ENCODE data around the gene SEC23IP.
"Not testable (repeated sequence)": the region's sequence is repeated elsewhere in the genome, so short reads cannot be mapped to it uniquely, and the experiment has no call there.

Gene SEC23IP

DNA sequence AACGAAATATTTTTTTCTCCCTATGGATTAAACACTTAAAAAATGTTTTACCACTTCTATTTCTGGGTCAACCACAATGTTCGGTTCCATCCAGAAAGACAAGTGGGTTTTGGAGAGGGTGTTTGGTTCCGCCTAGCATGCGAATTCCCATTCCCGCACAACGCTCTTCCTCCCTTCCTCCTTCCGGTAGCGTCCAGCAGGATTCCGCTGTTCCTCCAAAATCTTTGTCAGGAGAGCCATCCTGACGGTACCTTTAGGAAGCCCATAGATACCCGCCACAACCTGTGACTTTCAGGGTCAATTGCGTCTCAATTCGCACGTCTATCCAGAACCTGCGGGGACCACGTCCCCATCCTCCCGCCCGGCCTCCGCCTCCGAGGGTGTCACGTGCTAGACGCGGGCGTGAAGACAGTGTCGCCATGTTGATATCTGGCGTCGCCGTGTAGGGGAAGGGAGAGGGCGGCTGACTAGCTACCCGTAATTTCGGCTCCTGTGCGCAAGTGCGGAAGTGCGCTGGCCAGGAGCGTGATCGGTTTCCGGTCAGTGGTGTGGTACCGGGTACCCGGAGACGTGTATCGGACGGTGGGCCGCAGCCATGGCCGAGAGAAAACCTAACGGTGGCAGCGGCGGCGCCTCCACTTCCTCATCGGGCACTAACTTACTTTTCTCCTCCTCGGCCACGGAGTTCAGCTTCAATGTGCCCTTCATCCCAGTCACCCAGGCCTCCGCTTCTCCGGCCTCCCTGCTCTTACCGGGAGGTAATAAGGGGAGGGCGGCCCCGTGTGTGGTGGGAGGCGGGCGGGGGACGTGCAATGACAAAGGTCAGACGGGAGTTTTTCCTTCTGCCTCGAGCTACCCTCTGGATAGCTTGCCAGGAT lies at the start of gene SEC23IP:
SEC23IP (plus strand) TSS at position 543 of the 878 bp plus-strand sequence; CDS start at position 596, 53 bp downstream.
- peak; percentile 92 for DNase-seq

DNA sequence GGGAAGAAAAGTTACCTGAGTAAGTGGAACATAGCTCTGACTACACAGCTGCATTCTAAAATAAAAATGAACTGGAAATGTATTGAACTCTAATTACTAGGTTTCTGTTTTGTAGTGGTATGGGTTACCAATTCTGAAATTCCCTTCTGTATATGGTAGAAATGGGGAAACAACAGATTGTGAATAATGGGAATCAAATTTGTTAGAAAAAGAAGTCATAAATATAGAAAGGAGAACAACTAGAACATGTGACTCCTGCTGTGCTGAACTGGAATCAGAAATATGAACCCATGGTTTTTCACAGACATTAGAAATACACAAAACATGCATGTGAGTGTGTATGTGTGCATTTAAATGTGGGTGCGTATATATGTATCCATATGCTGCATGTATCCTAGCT lies 46.9 kb upstream of the SEC23IP start:
- no peak for DNase-seq

DNA sequence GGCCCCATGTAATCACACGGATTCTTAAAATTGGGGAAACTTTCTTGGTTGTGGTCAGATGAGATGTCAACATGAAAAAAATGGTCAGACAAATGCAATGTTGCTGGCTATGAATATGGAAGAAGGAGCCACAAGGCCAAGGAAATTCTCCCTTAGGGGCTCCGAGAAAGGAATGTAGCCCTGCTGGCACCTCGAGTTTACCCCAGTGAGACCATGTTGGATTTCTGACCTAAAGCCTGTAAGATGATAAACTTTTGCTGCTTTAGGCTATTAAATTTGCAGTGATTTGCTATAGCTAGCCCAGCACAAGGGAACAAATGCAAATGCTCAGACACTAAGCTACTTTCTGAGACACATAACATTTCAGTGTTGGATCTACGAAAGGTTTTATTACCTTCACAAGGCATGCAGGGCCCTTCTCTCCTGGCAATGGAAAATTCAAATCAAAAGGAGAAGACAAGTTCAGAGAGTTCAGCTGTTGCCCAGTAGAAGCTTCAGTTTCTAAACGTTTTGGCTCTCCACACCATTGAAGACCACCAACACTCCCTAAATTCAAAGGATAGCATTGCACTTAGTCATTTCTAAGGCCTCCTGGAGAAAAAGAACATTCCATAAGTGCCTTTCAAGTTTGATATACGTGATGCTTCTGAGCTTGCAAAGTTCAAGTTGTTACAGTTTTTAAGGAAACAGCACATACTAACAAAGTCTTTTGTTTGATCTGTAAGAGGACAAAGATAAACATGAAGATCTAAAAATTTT lies 43.3 kb upstream of the SEC23IP start:
- no peak for DNase-seq

DNA sequence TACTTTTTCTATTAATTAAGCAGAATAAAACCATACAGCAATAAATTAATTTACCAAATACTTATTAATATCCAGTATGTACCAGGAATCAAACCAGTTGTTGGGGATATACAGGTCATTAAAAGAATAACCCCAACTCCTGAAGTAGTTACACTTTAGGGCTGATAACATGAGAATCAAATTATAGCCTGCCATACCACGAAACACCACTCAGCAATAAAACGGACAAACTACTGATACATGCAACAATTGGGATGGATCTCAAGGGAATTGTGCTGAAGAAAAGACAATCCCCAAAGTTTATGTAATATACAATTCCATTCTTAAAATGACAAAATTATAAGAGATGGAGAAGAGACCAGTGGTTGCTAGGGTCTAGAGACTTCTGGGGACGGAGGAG lies 42.6 kb upstream of the SEC23IP start:
- no peak for DNase-seq

DNA sequence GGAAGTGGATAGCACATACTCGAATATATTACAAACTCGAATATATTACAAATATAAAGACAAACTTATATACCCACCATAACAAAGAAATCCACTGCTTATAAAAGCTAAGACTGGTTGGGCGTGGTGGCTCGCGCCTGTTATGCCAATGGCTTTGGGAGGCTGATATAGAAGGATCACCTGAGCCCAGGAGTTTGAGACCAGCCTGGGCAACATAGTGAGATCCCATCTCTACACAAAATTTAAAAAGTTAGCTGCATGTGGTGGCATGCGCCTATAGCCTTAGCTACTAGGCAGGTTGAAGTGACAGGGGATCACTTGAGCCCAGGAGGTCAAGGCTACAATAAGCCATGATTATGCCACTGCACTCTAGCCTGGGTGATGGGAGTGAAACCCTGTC lies 40.3 kb upstream of the SEC23IP start:
- DNase-seq = no peak

DNA sequence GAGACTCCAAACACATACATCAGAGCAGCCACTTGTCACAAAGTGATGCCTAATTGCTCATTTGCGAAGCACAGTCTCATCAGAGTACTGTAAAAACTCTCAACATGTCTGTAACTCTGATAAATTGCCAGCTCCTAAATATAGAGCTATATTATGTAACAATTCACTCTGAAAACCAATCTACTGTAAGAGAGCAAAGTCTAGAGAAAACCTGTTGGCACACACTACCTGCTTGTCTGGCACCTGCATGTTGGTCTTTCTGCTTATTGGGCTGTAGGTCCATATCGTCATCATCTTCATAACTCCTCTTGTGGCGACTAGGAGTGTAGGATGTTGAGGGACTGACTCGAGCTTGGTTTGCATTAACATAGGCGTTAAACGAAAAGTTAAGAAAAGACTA lies 39.7 kb upstream of the SEC23IP start:
- DNase-seq = no peak

DNA sequence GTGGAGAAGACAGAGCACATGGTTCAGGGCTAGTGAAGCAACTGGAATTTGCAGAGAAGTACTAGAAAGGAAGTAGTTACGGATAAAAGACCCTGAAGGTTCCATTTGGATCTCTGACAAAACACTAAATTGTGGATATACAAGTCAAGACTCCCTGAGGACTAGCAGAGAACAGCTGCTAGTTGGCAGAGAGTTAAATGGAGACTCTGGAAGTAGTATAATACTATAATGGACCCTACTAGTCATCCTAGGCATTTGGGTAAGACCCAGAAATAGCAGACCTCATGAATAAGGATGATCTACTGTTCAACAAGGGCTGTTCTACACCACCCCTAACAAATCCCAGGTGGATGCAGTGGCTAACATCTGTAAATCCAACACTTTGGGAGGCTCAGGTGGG lies 39.0 kb upstream of the SEC23IP start:
- DNase-seq = no peak

DNA sequence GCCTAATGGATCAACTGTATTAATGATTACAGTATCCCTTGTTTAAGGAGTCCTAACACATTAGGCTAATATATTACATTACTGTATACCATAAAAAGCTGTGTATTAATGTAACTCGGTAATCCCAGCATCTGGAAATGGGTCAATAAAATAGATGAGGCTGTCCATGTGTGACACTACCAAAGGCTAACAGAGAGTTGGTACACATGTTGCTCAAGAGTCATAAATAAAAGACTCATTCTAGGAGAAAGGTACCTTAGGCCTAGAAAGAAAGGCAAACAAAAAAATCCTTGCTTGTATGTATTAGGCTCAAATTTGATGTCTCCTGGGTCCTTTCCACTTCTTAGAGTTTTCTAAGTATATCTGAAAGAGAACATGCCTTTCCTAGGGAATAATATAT lies 34.5 kb upstream of the SEC23IP start:
- no peak for DNase-seq

DNA sequence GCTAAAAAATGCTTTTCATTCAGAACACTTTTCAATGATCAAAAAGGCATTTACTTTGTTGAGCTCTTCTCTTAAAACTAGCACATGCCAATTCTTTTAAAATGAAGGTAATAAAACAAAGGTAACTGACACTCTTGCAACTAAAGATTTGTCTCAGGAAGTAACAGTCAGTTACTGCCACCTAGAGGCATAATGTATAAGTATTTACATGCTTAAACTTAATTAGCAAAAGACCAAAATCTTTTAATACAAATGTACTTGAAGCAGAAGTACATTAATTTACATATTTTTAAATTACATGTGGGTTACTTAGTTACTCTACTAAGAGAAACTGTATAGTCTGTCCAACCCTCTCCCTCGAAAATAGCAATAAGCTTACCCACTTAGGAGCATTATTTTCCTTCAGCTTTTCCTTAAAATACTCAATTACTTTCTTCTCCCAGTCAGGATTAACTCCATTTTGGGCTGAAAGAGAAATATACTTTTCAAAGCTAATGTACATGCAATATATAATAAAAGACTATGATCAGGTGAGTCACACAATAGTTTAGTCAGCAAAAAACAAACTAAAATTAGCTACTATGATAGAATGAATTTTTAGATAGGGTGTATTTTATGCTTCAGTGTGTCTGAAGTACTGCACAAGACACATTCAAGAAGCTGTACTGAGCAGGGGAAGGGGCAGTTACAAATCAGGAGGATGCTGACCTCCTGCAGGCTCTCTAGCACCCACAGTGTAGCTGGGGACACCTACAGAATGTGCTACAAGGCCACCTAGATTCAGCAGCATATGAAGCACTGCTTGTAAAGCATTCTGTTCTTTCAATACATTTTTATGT lies 32.9 kb upstream of the SEC23IP start:
- DNase-seq = no peak

DNA sequence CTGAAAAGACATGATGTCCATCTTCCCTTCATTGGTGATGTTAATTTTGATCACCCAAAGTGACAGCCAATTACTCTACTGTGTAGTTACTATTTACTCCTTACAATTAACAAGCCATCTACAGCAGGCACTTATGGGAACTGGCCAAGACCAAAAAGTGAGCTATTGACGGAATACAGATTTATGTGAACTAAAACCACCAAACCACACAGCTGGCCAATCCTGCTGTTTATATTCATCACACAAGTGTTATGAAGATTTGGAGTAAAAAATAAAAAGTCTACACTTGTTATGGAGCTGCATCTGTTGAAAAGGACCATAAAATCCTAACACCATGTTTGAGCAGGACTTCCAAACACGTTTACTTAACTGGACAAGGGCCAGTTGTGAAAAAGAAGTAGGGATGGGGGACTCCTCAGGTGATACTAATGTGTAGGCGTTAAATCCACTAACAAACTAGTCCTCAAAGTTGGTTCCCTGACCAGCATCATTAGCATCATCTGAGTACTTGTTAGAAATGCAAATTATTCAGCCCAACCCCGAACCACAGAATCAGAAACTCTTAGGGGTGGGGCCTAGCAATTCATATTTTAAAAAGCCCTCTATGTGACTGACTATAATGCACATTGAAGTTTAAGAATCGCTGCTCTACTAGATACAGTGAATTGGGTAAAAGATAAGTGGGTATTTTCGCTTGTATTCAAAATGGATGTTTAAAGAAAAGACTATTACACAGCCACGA lies 31.5 kb upstream of the SEC23IP start:
- no peak for DNase-seq

DNA sequence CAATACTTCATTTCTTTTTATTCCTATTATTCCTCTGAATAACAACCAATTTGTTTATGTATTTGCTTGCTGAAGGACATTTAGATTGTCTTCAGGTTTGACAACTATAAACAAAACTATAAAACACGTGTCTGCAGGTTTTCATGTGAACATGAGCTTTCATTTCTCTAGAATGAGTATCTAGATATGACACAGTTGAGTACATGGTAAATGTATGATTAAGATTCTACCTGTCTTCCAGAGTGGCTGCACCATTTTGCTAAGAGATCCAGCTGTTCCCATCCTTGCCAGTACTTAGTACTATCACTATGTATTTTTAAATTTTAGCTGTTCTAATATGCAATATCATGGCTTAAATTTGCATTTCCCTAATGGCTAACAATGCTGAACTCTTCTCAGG lies 30.0 kb upstream of the SEC23IP start:
- no peak for DNase-seq

DNA sequence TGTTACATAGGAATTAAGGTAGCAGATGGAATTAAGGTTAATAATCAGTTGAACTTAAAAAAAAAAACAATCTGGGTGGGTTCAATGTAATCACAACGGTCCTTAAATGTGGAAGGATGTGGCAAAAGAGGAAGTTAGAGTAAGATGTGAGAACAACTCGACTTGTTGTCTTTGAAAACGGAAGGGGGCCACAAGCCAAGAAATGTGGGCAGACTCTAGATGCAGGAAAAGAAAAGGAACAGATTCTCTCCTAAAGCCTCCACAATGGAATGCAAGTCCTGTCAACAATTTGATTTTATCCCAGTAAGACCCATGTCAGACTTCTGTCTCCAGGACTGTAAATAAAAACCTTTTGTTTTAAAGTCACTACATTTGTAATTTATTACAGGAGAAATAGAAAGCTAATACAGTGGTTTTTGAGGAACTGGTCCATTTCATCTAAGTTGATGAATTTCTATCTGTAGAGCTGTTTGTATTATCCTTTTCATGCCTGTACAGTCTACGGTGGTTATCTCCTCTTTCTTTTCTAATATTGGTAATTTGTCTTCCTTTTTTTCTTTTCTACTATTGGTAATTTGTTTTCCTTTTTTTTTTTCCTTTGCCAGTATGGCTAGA lies 28.5 kb upstream of the SEC23IP start:
- no peak for DNase-seq

DNA sequence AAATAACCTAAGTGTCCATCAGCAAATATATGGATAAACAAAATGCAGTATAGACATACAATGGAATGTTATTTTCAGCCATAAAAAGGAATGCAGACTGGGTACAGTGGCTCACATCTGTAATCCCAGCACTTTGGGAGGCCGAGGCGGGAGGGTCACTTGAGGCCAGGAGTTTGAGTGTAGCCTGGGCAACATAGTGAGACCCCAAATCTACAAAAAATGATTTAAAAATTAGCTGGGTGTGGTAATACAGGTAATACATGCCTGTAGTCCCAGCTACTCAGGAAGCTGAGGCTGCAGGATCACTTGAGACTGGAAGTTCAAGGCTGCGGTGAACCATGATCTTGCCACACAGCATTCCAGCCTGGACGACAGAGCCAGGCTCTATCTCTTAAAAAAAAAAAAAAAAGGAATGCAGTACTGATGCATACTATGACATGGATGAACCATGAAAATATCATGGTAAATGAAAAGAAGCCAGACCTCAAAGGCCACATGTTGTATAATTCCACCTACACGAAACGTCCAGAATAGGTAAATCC lies 26.8 kb upstream of the SEC23IP start:
- DNase-seq = no peak

DNA sequence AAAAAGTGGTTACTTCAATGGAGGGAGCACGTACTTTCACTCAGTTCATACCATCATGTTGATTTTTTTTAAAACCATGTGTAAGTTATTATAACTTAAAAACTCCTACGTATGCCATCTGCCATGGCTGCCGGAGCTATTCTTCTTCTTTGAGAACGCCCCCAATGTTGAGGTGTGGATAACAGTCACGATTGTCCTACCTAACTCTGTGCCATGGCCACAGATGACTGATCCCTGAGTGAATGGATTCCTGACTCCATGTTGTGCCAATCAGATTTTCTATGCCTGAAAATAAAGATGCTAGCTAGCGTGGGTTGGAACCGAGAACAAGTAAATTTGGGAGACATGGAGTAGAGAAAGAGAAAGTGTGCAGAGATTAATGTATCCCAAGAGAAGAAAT lies 25.2 kb upstream of the SEC23IP start:
- DNase-seq = no peak

DNA sequence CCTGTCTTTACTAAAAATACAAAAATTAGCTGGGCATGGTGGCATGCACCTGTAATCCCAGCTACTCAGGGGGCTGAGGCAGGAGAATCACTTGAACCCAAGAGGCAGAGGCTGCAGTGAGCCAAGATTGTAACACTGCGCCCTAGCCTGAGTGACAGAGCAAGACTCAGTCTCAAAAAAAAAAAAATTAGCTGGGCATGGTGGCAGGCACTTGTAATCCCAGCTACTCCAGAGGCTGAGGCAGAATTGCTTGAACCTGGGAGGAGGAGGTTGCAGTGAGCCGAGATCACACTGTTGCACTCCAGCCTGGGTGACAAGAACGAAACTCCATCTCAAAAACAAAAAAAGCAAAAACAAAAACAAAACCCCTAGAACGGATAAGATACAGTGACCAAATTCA lies 23.1 kb upstream of the SEC23IP start:
- DNase-seq = not testable (repeated sequence)

DNA sequence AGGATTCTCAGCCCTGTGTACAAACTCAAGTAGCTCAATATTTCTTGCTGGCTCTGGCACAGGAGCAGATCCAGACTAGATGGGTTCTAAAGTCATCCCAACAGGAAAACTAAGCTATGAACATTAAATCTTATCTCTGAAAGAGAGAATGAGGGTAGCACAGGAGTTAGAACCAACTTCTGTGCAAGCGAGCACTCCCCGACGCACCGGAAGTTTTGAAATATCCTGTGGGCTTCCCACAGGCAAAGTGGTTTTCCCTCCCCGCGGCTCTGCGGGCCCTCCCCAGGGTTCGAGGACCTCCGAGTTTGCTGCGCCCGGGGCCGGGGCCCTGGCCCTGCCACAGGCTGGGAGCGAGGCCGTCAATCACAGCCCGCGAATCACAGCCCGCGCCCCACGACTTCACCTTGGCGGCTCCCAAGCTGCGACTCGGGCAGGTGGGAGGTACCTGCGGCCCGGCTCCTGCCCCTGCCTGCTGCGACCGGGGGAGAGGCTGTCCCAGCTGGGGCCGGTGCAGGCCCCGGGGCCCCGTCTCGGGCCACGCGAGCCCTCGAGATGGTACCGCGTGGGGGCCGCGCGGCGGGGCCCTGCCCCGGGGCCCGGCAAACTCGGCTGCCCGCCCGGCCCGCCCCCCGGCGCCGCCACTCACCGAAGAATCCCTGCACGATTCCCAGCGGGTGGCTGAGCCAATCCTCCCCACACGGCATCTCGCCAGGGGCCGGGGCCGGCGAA lies 20.5 kb upstream of the SEC23IP start:
- peak; percentile 61 for DNase-seq

DNA sequence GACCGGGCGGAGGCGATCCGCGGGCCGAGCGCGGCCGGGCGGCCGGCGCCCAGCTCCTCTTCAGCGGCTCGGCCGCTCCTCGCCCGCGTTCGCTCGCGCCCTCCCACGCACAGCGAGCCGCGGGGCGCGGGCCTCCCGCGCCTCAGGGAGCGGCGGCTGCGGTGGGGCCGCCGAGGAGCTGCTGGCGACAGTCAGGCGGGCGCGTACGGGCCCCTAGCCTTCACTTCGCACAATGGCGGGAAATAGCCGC lies 20.0 kb upstream of the SEC23IP start, which contains the start of gene MCMBP:
MCMBP (minus strand) TSS at position 234 of the 250 bp plus-strand sequence. CDS start 259 bp downstream, outside the sequence.
- no peak for DNase-seq

DNA sequence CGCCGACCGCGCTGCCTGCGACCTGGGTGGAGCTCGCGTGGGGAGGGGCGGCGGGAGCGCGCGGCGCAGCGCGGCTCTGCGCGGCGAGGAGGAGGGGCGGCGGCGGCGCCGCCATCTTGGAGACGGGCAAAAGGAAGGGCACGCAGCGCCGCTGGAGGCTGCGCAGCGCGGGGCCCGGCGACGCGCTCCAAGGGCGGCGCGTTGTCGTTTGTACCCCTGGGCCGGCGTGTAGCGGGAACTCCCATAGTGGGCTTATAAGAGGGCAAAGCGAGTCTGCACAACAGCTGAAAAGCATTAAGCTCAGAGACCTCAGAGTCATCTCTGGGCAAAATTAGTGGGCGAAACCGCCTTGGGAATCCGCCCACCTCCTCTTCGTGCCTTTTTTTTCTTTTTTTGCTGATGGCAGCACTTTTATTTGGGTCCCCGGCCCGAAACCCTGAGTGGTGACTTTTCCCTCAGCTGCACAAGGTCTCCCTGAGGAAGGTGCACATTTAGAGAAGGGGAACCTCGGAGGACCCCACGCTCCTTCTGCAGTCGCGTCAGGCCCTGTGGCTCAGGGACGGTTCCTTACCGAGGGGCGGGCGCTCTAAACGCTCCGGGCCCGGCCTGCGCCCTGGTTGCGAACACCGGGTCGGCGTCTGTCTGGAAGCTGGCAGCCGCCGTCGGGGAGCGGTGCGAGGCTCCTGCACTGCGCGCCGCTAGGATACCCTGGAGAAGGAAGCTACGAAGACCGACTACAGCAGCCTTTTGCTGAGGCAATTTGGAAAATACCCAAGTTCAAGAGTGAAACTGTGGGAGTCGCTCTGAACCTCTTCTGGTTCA lies 19.5 kb upstream of the SEC23IP start:
- DNase-seq = peak; percentile 90

DNA sequence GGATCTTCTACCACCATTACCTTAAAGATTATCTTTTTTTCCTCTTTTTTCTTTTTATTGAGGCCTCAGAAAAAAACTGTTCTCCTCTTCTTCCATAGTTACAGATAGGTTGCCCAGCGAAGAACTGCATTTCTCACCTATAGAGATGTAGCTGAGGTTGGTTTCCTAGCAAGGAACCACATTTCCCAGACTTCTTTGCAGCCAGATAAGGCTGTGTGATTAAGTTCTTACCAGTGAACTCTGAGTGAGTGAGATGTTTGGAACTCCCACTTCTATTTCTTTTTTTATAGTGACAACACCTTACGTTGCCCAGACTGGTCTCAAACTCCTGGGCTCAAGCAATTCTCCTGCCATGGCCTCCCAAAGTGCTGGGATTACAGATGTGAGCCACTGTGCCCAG lies 14.0 kb upstream of the SEC23IP start:
- no peak for DNase-seq

DNA sequence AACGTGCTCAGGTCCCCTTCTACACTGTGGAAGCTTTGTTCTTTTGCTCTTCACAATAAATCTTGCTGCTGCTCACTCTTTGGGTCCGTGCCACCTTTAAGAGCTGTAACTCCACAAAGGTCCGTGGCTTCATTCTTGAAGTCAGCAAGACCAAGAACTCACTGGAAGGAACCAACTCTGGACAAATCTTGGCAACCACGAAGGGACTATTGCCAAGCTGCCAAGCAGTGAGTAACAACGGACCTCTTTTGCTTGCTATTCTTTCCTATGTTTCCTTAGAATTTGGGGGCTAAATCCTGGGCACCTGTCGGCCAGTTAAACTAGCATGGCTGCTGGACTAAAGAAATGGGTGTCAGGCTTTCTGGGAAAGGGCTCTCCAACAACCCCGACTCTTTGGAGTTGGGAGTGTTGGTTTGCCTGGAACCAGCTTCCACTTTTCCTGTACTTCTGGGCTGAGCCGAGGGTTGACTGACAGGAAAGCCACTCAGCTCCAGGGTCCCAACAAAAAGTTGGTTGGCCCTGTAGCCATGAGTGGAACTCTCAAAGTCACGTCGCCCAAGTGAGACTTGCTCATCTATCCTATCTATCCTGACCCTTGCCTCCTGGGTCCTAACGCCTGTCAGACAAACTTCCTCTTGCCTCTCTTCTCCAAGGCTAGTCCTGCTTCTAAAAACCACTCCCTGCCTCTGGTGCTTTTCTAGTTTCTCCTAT lies 8.5 kb upstream of the SEC23IP start:
- not testable (repeated sequence) for DNase-seq
